Astrocyte (in vitro differentiated cells and primary cell): ENCODE measurements around the gene RBCK1. TPM values are rescaled to one million over a fixed set of nuclear protein-coding genes. Genes with fewer than 3 reads are reported as not detected.

Source experiments
- DNase-seq: peaks from one replicate; pipeline ENCODE4 v3.0.0-alpha.2; 2010; ENCODE audit warnings: low read depth
- FAIRE-seq: peaks from 2 replicates; lab custom pipeline; 2011; peaks lifted over from hg19 to GRCh38; lab: Jason Lieb, UNC
- H2AFZ ChIP-seq: 2 replicates; pipeline ENCODE4 v1.6.0; 2012; ENCODE audit warnings: low read depth, low read length, inconsistent platforms
- H3K27ac ChIP-seq: 2 replicates; pipeline ENCODE4 v1.5.1; 2011; ENCODE audit warnings: low read depth, low read length, inconsistent platforms
- H3K27me3 ChIP-seq: 2 replicates; pipeline ENCODE4 v1.6.0; 2011; ENCODE audit warnings: low read length, inconsistent platforms; ENCODE audit not compliant: insufficient read depth
- H3K36me3 ChIP-seq: 2 replicates; pipeline ENCODE4 v1.5.1; 2011; ENCODE audit warnings: low read length, inconsistent platforms; ENCODE audit not compliant: insufficient read depth
- H3K4me1 ChIP-seq: 2 replicates; pipeline ENCODE4 v1.5.1; 2011; ENCODE audit warnings: low read length, inconsistent platforms; ENCODE audit not compliant: insufficient read depth
- H3K4me2 ChIP-seq: 2 replicates; pipeline ENCODE4 v1.6.0; 2012; ENCODE audit warnings: low read length, inconsistent platforms
- H3K4me3 ChIP-seq: 2 replicates; pipeline ENCODE4 v1.5.1; 2011; ENCODE audit warnings: low read depth, mild to moderate bottlenecking, low read length, inconsistent platforms; ENCODE audit not compliant: insufficient read depth
- H3K79me2 ChIP-seq: 2 replicates; pipeline ENCODE4 v1.6.0; 2012; ENCODE audit warnings: mild to moderate bottlenecking, low read length, inconsistent platforms; ENCODE audit not compliant: insufficient read depth
- H3K9ac ChIP-seq: 2 replicates; pipeline ENCODE4 v1.6.0; 2012; ENCODE audit warnings: mild to moderate bottlenecking, low read length, inconsistent platforms
- H3K9me3 ChIP-seq: 2 replicates; pipeline ENCODE4 v1.5.1; 2012; ENCODE audit warnings: low read depth, mild to moderate bottlenecking, low read length, inconsistent platforms; ENCODE audit not compliant: insufficient read depth
- H4K20me1 ChIP-seq: 2 replicates; pipeline ENCODE4 v1.6.0; 2012; ENCODE audit warnings: low read length, inconsistent platforms; ENCODE audit not compliant: insufficient read depth
- H3K27ac Mint-ChIP-seq: one replicate; pipeline ENCODE4 v1.8.0; 2021; ENCODE audit warnings: mild to moderate bottlenecking, mixed read lengths; ENCODE audit not compliant: unreplicated experiment
- H3K27me3 Mint-ChIP-seq: one replicate; pipeline ENCODE4 v1.8.0; 2021; ENCODE audit warnings: low read depth, mixed read lengths; ENCODE audit not compliant: unreplicated experiment
- H3K36me3 Mint-ChIP-seq: one replicate; pipeline ENCODE4 v1.8.0; 2021; ENCODE audit warnings: low read depth, mixed read lengths; ENCODE audit not compliant: unreplicated experiment
- H3K4me1 Mint-ChIP-seq: one replicate; pipeline ENCODE4 v1.8.0; 2021; ENCODE audit warnings: low read depth, mixed read lengths; ENCODE audit not compliant: unreplicated experiment
- H3K4me3 Mint-ChIP-seq: one replicate; pipeline ENCODE4 v1.8.0; 2021; ENCODE audit warnings: mild to moderate bottlenecking, moderate library complexity, mixed read lengths; ENCODE audit not compliant: unreplicated experiment
- H3K9me3 Mint-ChIP-seq: one replicate; pipeline ENCODE4 v1.8.0; 2021; ENCODE audit warnings: mild to moderate bottlenecking, mixed read lengths; ENCODE audit not compliant: unreplicated experiment
- EZH2 ChIP-seq: IDR thresholded peaks from 2 replicates; pipeline ENCODE4 v1.6.1; 2012; ENCODE audit warnings: mild to moderate bottlenecking, low read length, inconsistent platforms; ENCODE audit not compliant: insufficient read depth
- total RNA-seq: library from RNA; stranded (reverse); gene quantifications from 2 replicates; pipeline ENCODE4 v1.2.1, GENCODE V29; 2021
- TF ChIP-seq, protein P1 (sequence below): IDR thresholded peaks from 2 replicates; pipeline ENCODE4 v1.5.1; 2011; ENCODE audit warnings: low read depth, mild to moderate bottlenecking, inconsistent platforms, low read length, moderate library complexity; ENCODE audit not compliant: insufficient read depth

RBCK1 gene
- total RNA-seq, 1 donor from 2014 or later: 124 TPM

DNA sequence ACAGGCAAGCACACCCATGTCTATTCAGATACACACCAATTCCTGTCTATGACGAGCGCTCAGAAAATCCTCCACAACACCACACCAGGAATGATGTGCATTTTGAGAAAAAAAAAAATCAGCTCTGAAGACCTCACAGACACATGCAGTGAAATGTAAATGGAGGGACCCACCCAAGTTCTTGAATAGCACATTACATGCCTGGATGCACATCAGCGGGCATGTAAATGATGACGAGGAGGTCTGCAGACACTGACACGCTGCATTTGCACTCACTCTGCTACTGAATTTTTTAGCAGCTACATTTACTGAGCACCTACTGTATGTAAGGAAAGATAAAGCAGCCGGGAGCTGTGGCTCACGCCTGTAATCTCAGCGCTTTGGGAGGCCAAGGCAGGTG is 46.5 kb upstream of the RBCK1 start:
- Histone ChIP-seq H3K4me3 (no peak overlapping the region), H3K4me1 (peaks cover 14% of the 10 kb centered on the region), H3K36me3 (no peaks in the 10 kb centered on the region), H3K79me2 (no peaks in the 10 kb centered on the region), H3K27ac (no peak overlapping the region), H2AFZ (no peak overlapping the region), H3K4me2 (no peak overlapping the region), H3K9me3 (no peaks in the 10 kb centered on the region), H4K20me1 (no peaks in the 10 kb centered on the region), H3K27me3 (no peaks in the 10 kb centered on the region), H3K9ac (no peak overlapping the region)
- Mint-ChIP-seq H3K9me3 (no peaks in the 10 kb centered on the region), H3K36me3 (peaks cover 6% of the 10 kb centered on the region), H3K4me3 (no peak overlapping the region), H3K27me3 (peaks cover 2% of the 10 kb centered on the region), H3K4me1 (peaks cover 34% of the 10 kb centered on the region), H3K27ac (peak overlapping the region; percentile 82)
- DNase-seq: no peak
- FAIRE-seq: no peak
- TF ChIP-seq EZH2: no peak
- TF ChIP-seq, protein P1, sequence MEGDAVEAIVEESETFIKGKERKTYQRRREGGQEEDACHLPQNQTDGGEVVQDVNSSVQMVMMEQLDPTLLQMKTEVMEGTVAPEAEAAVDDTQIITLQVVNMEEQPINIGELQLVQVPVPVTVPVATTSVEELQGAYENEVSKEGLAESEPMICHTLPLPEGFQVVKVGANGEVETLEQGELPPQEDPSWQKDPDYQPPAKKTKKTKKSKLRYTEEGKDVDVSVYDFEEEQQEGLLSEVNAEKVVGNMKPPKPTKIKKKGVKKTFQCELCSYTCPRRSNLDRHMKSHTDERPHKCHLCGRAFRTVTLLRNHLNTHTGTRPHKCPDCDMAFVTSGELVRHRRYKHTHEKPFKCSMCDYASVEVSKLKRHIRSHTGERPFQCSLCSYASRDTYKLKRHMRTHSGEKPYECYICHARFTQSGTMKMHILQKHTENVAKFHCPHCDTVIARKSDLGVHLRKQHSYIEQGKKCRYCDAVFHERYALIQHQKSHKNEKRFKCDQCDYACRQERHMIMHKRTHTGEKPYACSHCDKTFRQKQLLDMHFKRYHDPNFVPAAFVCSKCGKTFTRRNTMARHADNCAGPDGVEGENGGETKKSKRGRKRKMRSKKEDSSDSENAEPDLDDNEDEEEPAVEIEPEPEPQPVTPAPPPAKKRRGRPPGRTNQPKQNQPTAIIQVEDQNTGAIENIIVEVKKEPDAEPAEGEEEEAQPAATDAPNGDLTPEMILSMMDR: no peak

DNA sequence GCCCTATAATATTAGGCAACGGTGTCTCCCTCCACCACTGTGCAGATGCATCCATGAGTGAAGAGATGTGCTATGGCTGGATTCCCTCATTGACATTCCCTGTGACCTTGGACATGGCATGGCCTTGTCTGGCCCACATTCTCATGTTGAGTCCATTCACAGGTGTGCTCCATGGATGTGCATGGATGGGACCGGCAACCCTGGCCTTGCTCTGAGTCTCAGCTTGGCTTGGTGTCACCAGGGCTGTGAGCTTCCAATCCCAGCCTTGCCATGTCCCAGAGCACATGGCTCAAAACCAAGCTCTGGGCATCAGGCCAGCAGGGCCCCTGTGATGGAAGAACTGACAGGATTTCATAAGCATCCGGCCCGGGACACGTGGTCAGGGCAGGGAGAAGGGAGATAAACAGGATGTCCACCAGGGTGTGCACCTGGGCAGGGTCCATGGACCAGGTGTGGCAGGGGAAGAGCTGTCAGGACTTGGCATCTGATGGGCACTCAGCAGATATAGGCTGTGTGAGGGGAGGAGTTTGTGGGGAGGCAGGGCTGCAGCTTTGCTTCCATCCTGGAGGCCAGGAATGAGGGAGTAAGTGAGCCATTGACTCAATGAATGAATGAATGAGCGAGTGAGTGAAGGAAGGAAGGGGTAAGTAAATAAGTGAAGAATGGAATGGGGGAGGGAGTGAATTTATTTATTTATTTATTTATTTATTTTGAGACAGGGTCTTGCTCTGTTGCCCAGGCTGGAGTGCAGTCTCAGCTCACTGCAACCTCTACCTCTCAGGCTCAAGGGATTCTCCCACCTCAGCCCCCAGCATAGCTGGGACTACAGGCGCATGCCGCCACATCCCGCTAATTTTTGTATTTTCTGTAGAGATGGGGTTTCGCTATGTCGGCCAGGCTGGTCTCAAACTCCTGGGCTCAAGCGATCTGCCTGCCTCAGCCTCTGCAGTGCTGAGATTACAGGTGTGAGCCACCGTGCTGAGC is 45.5 kb upstream of the RBCK1 start:
- Histone ChIP-seq H3K4me2 (no peak overlapping the region), H3K9ac (no peak overlapping the region), H3K79me2 (no peaks in the 10 kb centered on the region), H3K9me3 (no peaks in the 10 kb centered on the region), H3K27ac (no peak overlapping the region), H2AFZ (peak overlapping the region; percentile 13), H3K4me3 (no peak overlapping the region), H3K36me3 (no peaks in the 10 kb centered on the region), H3K27me3 (no peaks in the 10 kb centered on the region), H4K20me1 (no peaks in the 10 kb centered on the region), H3K4me1 (peaks cover 14% of the 10 kb centered on the region)
- DNase-seq (no peak), FAIRE-seq (no peak)
- TF ChIP-seq, protein P1: no peak
- no peak for TF ChIP-seq EZH2
- H3K4me3 Mint-ChIP-seq: no peak overlapping the region
- peak overlapping the region; percentile 49 for H3K27ac Mint-ChIP-seq
- no peaks in the 10 kb centered on the region for H3K36me3 Mint-ChIP-seq
- peaks cover 34% of the 10 kb centered on the region for H3K4me1 Mint-ChIP-seq
- no peaks in the 10 kb centered on the region for H3K27me3 Mint-ChIP-seq
- H3K9me3 Mint-ChIP-seq: no peaks in the 10 kb centered on the region
